Fibroblast of skin of right quadriceps (primary cell): ENCODE data around the gene MAGEA1.
A peak's percentile ranks its signal among the peaks of the same experiment; 100 is the strongest.
"Not testable (repeated sequence)": the region's sequence is repeated elsewhere in the genome, so short reads cannot be mapped to it uniquely, and the experiment has no call there.

Experiments
- DNase-seq: peaks from one replicate; pipeline ENCODE4 v3.0.0-alpha.2; 2013

MAGEA1 gene

GRCh38 chrX:153179131-153179530 lies at the start of gene MAGEA1:
TSS of gene MAGEA1 (plus strand) at chrX:153179284. CDS start at chrX:153182390, 3,106 bp downstream.
- no peak for DNase-seq

GRCh38 chrX:153132924-153133323 lies 46.2 kb upstream of the MAGEA1 start:
- DNase-seq = not testable (repeated sequence)

GRCh38 chrX:153139074-153139473 lies 40.0 kb upstream of the MAGEA1 start:
- DNase-seq = not testable (repeated sequence)

- not testable (repeated sequence) for DNase-seq
These were observed 32.8 kb upstream of the MAGEA1 start for GRCh38 chrX:153146288-153146687.

GRCh38 chrX:153153516-153153915 lies 25.6 kb upstream of the MAGEA1 start:
- DNase-seq = no peak

- no peak for DNase-seq
These were observed 21.6 kb upstream of the MAGEA1 start for GRCh38 chrX:153157450-153157849.

GRCh38 chrX:153158319-153158718 lies 20.8 kb upstream of the MAGEA1 start:
- DNase-seq = no peak

GRCh38 chrX:153161952-153162351 lies 17.1 kb upstream of the MAGEA1 start:
- DNase-seq = no peak

- DNase-seq = no peak
These were observed 14.4 kb upstream of the MAGEA1 start for GRCh38 chrX:153164733-153165132.

- not testable (repeated sequence) for DNase-seq
These were observed 10.7 kb upstream of the MAGEA1 start for GRCh38 chrX:153168423-153168822.

- no peak for DNase-seq
These were observed 2.7 kb downstream of the MAGEA1 start for GRCh38 chrX:153181822-153182221.

- no peak for DNase-seq
These were observed 5.7 kb downstream of the MAGEA1 start for GRCh38 chrX:153184787-153185186.

- no peak for DNase-seq
These were observed 11.3 kb downstream of the MAGEA1 start for GRCh38 chrX:153190381-153190780.

- no peak for DNase-seq
These were observed 21.4 kb downstream of the MAGEA1 start for GRCh38 chrX:153200462-153200861.

- DNase-seq = no peak
These were observed 27.5 kb downstream of the MAGEA1 start for GRCh38 chrX:153206425-153207046.

- no peak for DNase-seq
These were observed 30.3 kb downstream of the MAGEA1 start for GRCh38 chrX:153209347-153209746.

GRCh38 chrX:153214934-153215333 lies 35.9 kb downstream of the MAGEA1 start:
- no peak for DNase-seq

- no peak for DNase-seq
These were observed 37.8 kb downstream of the MAGEA1 start for GRCh38 chrX:153216926-153217325.

- DNase-seq = no peak
These were observed 46.5 kb downstream of the MAGEA1 start for GRCh38 chrX:153225438-153226098.

- DNase-seq = peak; percentile 52
These were observed 47.5 kb downstream of the MAGEA1 start for GRCh38 chrX:153226344-153227185.
